Fibroblast of lung (primary cell): ENCODE measurements around the gene MYL2.

ENCODE experiments used
- EZH2 ChIP-seq: IDR thresholded peaks from 2 replicates; pipeline ENCODE4 v1.5.1; 2012; ENCODE audit warnings: low read length, control low read depth, mild to moderate bottlenecking; ENCODE audit errors: missing control alignments
- TF ChIP-seq, protein P1 (sequence below), 2 donors: IDR thresholded peaks in 1 of 2; conservative IDR thresholded peaks in 1 of 2; 1 replicate in 1 of 2; 2 replicates in 1 of 2; pipeline ENCODE4 v1.5.1; 2011 to 2012; ENCODE audit warnings: low read length in 2 of 2, control low read depth in 1 of 2, inconsistent platforms in 1 of 2, low read depth in 1 of 2, mild to moderate bottlenecking in 1 of 2

DNA sequence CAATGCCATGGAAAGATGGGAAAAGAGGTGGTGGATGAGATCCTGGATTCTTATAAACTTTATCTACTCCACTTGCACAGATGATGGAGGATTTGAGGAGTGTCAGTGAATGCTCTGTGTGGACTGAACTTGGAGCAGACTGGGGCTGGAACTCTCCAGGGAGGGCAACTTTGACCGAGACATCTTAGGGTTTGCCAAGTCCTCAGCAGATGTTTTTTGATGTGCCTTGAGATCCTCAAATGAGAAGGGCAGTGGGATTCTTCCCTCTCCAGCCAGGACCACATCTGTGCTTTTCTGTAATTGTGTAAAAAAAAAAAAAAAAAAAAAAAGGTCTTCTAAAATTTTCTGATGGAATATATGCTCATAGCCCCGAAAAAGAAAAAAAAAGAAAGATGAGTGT lies 23.0 kb upstream of the MYL2 start:
- TF ChIP-seq, protein P1, sequence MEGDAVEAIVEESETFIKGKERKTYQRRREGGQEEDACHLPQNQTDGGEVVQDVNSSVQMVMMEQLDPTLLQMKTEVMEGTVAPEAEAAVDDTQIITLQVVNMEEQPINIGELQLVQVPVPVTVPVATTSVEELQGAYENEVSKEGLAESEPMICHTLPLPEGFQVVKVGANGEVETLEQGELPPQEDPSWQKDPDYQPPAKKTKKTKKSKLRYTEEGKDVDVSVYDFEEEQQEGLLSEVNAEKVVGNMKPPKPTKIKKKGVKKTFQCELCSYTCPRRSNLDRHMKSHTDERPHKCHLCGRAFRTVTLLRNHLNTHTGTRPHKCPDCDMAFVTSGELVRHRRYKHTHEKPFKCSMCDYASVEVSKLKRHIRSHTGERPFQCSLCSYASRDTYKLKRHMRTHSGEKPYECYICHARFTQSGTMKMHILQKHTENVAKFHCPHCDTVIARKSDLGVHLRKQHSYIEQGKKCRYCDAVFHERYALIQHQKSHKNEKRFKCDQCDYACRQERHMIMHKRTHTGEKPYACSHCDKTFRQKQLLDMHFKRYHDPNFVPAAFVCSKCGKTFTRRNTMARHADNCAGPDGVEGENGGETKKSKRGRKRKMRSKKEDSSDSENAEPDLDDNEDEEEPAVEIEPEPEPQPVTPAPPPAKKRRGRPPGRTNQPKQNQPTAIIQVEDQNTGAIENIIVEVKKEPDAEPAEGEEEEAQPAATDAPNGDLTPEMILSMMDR (conservative IDR thresholded peaks at IDR 0.05 in 1 of 2, IDR thresholded peaks at IDR 0.05 in 1 of 2; ENCODE audit: low read depth in 1 of 2, low read length in 2 of 2), result no peak
- no peak for TF ChIP-seq EZH2
